MM.1S (cell line): Measurements from ENCODE around the gene ZSCAN5A.
"Not testable (repeated sequence)": the region's sequence is repeated elsewhere in the genome, so short reads cannot be mapped to it uniquely, and the experiment has no call there.

Experiments used
- DNase-seq: peaks from one replicate; pipeline ENCODE4 v3.0.0-alpha.2; 2015
- H2AFZ ChIP-seq: fragments of 300-600 bp; sonication (generic); 2 replicates; pipeline ENCODE4 v1.6.0; 2016; ENCODE audit warnings: antibody characterized with exemption, low read length
- H3F3A ChIP-seq: fragments of 300-600 bp; sonication (generic); 2 replicates; pipeline ENCODE4 v1.6.1; 2016; ENCODE audit warnings: mild to moderate bottlenecking, antibody characterized with exemption, low read length, moderate library complexity, mixed read lengths; ENCODE audit not compliant: insufficient read depth
- H3K27ac ChIP-seq: fragments of 300-600 bp; sonication (generic); 2 replicates; pipeline ENCODE4 v1.5.1; 2016; ENCODE audit warnings: mild to moderate bottlenecking, low read length
- H3K27me3 ChIP-seq: fragments of 300-600 bp; sonication (generic); replicated peaks from 2 replicates; pipeline ENCODE4 v1.6.0; 2016; ENCODE audit warnings: low read length; ENCODE audit not compliant: insufficient read depth
- H3K36me3 ChIP-seq: fragments of 300-600 bp; sonication (generic); replicated peaks from 2 replicates; pipeline ENCODE4 v1.6.1; 2016; ENCODE audit warnings: mild to moderate bottlenecking, low read length, mixed read lengths; ENCODE audit not compliant: insufficient read depth
- H3K4me1 ChIP-seq: fragments of 300-600 bp; sonication (generic); 2 replicates; pipeline ENCODE4 v1.6.1; 2016; ENCODE audit warnings: low read length, mixed read lengths
- H3K4me2 ChIP-seq: fragments of 300-600 bp; sonication (generic); 2 replicates; pipeline ENCODE4 v1.6.0; 2016; ENCODE audit warnings: low read depth, low read length
- H3K4me3 ChIP-seq: fragments of 300-600 bp; sonication (generic); 2 replicates; pipeline ENCODE4 v1.5.1; 2016; ENCODE audit warnings: low read length, mixed read lengths
- H3K79me2 ChIP-seq: fragments of 300-600 bp; sonication (generic); 2 replicates; pipeline ENCODE4 v1.6.1; 2016; ENCODE audit warnings: mixed run types, low read length, mixed read lengths
- H3K9ac ChIP-seq: fragments of 300-600 bp; sonication (generic); 2 replicates; pipeline ENCODE4 v1.6.1; 2016; ENCODE audit warnings: low read length, mixed read lengths
- H3K9me2 ChIP-seq: fragments of 300-600 bp; sonication (generic); replicated peaks from 2 replicates; pipeline ENCODE4 v1.6.1; 2016; ENCODE audit warnings: mild to moderate bottlenecking, low read length, mixed read lengths; ENCODE audit not compliant: insufficient read depth
- H3K9me3 ChIP-seq: fragments of 300-600 bp; sonication (generic); replicated peaks from 2 replicates; pipeline ENCODE4 v1.6.1; 2016; ENCODE audit warnings: mild to moderate bottlenecking, low read length, mixed read lengths; ENCODE audit not compliant: insufficient read depth
- H4K20me1 ChIP-seq: fragments of 300-600 bp; sonication (generic); 2 replicates; pipeline ENCODE4 v1.6.1; 2016; ENCODE audit warnings: mild to moderate bottlenecking, low read length, moderate library complexity, mixed read lengths; ENCODE audit not compliant: insufficient read depth
- EZH2 ChIP-seq: fragments of 300-600 bp; sonication (generic); optimal IDR thresholded peaks from 2 replicates; pipeline ENCODE3; 2017; ENCODE audit warnings: low read depth, mild to moderate bottlenecking, antibody characterized with exemption, low read length, mixed read lengths
- EZH2phosphoT487 ChIP-seq: fragments of 300-600 bp; sonication (generic); IDR thresholded peaks from 2 replicates; pipeline ENCODE4 v1.6.1; 2018; ENCODE audit warnings: antibody characterized with exemption, low read length
- TF ChIP-seq, protein P1 (sequence below): fragments of 300-600 bp; sonication (generic); IDR thresholded peaks from 2 replicates; pipeline ENCODE4 v1.5.1; 2016; ENCODE audit warnings: antibody characterized with exemption, low read length, mixed read lengths

The ZSCAN5A gene

DNA sequence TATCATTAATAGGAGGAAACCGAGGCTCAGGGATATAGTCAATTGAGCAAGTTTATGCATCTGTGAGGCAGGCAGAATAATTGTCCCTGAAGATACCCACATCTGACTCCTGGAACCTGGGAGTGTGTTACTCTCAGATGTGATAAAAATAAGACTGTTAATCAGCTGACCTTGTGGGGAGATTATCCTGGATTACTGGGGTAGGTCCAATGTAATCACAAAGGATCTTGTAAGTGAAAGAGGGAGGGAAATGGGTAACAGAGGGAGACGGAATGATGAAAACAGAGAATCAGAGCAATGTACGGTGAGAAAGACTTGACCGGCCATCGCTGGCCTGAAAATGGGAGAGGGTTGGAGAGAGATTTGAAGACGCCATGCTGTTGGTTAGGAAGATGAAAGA, 45.3 kb downstream of the ZSCAN5A start:
- no peak overlapping the region for H3K27ac ChIP-seq
- H3K9me3 ChIP-seq, result no peaks in the 10 kb centered on the region
- no peaks in the 10 kb centered on the region for H3F3A ChIP-seq
- no peak overlapping the region for H3K4me2 ChIP-seq
- no peak for TF ChIP-seq EZH2
- TF ChIP-seq EZH2phosphoT487, result no peak
- TF ChIP-seq, protein P1, sequence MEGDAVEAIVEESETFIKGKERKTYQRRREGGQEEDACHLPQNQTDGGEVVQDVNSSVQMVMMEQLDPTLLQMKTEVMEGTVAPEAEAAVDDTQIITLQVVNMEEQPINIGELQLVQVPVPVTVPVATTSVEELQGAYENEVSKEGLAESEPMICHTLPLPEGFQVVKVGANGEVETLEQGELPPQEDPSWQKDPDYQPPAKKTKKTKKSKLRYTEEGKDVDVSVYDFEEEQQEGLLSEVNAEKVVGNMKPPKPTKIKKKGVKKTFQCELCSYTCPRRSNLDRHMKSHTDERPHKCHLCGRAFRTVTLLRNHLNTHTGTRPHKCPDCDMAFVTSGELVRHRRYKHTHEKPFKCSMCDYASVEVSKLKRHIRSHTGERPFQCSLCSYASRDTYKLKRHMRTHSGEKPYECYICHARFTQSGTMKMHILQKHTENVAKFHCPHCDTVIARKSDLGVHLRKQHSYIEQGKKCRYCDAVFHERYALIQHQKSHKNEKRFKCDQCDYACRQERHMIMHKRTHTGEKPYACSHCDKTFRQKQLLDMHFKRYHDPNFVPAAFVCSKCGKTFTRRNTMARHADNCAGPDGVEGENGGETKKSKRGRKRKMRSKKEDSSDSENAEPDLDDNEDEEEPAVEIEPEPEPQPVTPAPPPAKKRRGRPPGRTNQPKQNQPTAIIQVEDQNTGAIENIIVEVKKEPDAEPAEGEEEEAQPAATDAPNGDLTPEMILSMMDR, result no peak
- H3K79me2 ChIP-seq, result no peaks in the 10 kb centered on the region
- H3K4me1 ChIP-seq, result no peaks in the 10 kb centered on the region
- no peaks in the 10 kb centered on the region for H3K27me3 ChIP-seq
- H3K9me2 ChIP-seq, result no peaks in the 10 kb centered on the region
- no peak overlapping the region for H3K4me3 ChIP-seq
- no peak overlapping the region for H3K9ac ChIP-seq
- no peaks in the 10 kb centered on the region for H4K20me1 ChIP-seq
- no peaks in the 10 kb centered on the region for H3K36me3 ChIP-seq
- no peak for DNase-seq
- no peak overlapping the region for H2AFZ ChIP-seq

DNA sequence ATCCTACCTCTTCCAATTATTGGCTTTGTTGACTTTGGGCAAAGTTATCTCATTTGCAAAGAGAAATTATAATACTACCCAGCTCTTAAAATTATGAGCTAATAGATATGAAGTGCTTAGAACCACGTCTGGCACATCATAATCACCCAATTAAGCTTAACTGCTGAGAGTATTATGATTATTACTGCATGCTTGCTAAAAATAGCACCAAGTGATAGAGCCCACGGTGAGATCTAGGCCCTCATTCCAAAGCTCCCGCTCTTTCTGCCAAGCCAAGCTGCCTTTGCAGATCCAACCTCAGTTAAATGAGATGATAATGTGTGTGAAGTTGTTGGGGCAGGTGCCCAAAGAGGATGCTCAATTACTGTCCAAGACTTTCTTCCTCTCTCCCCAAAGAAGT, 48.6 kb downstream of the ZSCAN5A start:
- Histone ChIP-seq H3K27me3 (no peaks in the 10 kb centered on the region), H3K4me2 (no peak overlapping the region), H3K4me1 (no peaks in the 10 kb centered on the region), H3K4me3 (no peak overlapping the region), H3K27ac (no peak overlapping the region), H2AFZ (no peak overlapping the region), H3K36me3 (no peaks in the 10 kb centered on the region), H3F3A (no peaks in the 10 kb centered on the region), H4K20me1 (no peaks in the 10 kb centered on the region), H3K9ac (no peak overlapping the region), H3K9me2 (no peaks in the 10 kb centered on the region), H3K79me2 (no peaks in the 10 kb centered on the region), H3K9me3 (no peaks in the 10 kb centered on the region)
- DNase-seq, result no peak
- TF ChIP-seq, protein P1, result no peak
- no peak for TF ChIP-seq EZH2phosphoT487
- TF ChIP-seq EZH2, result no peak

DNA sequence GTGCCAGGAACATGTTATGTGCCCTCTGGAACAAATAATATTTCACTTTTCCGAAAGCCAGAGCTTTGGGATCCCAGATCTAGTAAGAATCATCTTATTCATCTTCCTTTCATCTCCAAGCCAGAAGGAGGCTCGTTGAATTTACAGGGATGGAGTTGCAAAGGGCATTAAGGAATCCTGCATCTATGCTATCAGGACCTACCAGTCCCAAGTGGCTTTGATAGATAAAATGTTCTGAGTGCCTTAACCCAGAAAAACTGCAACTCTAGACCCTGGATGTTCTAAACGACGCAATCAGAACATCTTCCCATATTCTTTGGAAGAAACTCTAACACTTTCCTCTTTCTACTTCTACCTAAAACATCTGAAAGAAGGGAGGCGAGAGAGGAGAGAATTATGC, 51.3 kb downstream of the ZSCAN5A start:
- Histone ChIP-seq H3K9me3 (no peaks in the 10 kb centered on the region), H3K27ac (no peak overlapping the region), H3F3A (no peaks in the 10 kb centered on the region), H3K9ac (no peak overlapping the region), H2AFZ (no peak overlapping the region), H3K9me2 (no peaks in the 10 kb centered on the region), H3K27me3 (no peaks in the 10 kb centered on the region), H3K4me1 (no peaks in the 10 kb centered on the region), H3K4me3 (no peak overlapping the region), H4K20me1 (no peaks in the 10 kb centered on the region), H3K79me2 (no peaks in the 10 kb centered on the region), H3K36me3 (no peaks in the 10 kb centered on the region), H3K4me2 (no peak overlapping the region)
- TF ChIP-seq EZH2 (no peak), EZH2phosphoT487 (no peak)
- TF ChIP-seq, protein P1, result no peak
- no peak for DNase-seq

DNA sequence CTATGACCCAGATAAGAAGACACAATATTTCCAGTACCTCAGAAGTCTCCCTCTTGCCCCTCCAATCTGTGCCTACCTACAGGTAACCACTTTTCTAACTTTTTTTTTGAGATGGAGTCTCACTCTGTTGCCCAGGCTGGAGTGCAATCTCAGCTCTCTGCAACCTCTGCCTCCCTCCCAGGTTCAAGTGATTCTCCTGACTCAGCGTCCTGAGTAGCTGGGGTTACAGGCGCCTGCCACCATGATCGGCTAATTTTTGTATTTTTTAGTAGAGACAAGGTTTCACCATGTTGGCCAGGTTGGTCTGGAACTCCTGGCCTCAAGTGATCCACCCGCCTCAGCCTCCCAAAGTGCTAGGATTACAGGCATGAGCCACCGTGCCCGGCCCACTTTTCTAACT, 52.7 kb downstream of the ZSCAN5A start:
- not testable (repeated sequence) for H3K9me2 ChIP-seq, H3F3A ChIP-seq, H2AFZ ChIP-seq, DNase-seq, H3K9ac ChIP-seq, H3K27me3 ChIP-seq, H3K4me2 ChIP-seq, H3K4me3 ChIP-seq, H3K27ac ChIP-seq, H3K9me3 ChIP-seq, H3K79me2 ChIP-seq, H3K36me3 ChIP-seq, H3K4me1 ChIP-seq, H4K20me1 ChIP-seq
